HepG2 (cell line): ENCODE measurements around the gene TMEM156. TPM values are rescaled to one million over a fixed set of nuclear protein-coding genes. Genes with fewer than 3 reads are reported as not detected.

Source experiments
- ATAC-seq: fragments of 200-7000 bp; cut with Tn5 transposase; 3 replicates; pipeline ENCODE4 v1.9.1; 2020; ENCODE audit warnings: mild to moderate bottlenecking, moderate library complexity
- BruUV-seq: library from RNA; stranded (reverse); fragments of 400-500 nt; replicated peaks from 2 replicates; lab custom pipeline; 2021; lab: Mats Ljungman, UMichigan
- CTCF ChIA-PET: fragments of 300-600 bp; formaldehyde crosslinking; extraction: SDS; loops from one replicate; lab custom pipeline; 2021; ENCODE audit warnings: low total read pairs, inconsistent platforms, low intra/inter-chr PET ratio; lab: Yijun Ruan, JAX
- POLR2A ChIA-PET: fragments of 350-600 bp; sonication (Branson Sonifier 250); formaldehyde crosslinking; loops from one replicate; lab custom pipeline; 2020; ENCODE audit warnings: antibody characterized with exemption, inconsistent platforms; lab: Yijun Ruan, JAX
- DNase-seq: peaks from one replicate; pipeline ENCODE4 v3.0.0-alpha.2; 2015; ENCODE audit warnings: low spot score
- FAIRE-seq: peaks from 3 replicates; lab custom pipeline; 2011; peaks lifted over from hg19 to GRCh38; lab: Jason Lieb, UNC
- H2AFZ ChIP-seq: one replicate; pipeline ENCODE4 v1.6.1; 2011; ENCODE audit warnings: low read length, inconsistent platforms
- H3K27ac ChIP-seq: fragments of 300-600 bp; 3 replicates; pipeline ENCODE4 v1.8.0; 2011; ENCODE audit warnings: mixed run types, mild to moderate bottlenecking, mixed read lengths, low read length, inconsistent platforms; ENCODE audit not compliant: insufficient read depth; ENCODE audit errors: extremely low read length
- H3K27me3 ChIP-seq, 2 experiments: fragments of 200-600 bp in 1 of 2; 2 replicates in 1 of 2; 3 replicates in 1 of 2; pipeline versions ENCODE4 v1.6.0 to v1.8.0; 2011; ENCODE audit warnings: low read length in 2 of 2, mild to moderate bottlenecking in 2 of 2, moderate library complexity in 2 of 2, inconsistent platforms in 1 of 2; ENCODE audit not compliant: insufficient read depth in 2 of 2, control insufficient read depth in 1 of 2
- H3K36me3 ChIP-seq, 2 experiments: fragments of 200-600 bp in 1 of 2; replicated peaks in 1 of 2; 2 replicates in 1 of 2; 3 replicates in 1 of 2; pipeline versions ENCODE4 v1.5.1 to v1.8.0; 2011; ENCODE audit warnings: low read length in 2 of 2, inconsistent platforms in 1 of 2; ENCODE audit not compliant: insufficient read depth in 2 of 2, control insufficient read depth in 1 of 2
- H3K4me1 ChIP-seq: 2 replicates; pipeline ENCODE4 v1.5.1; 2012; ENCODE audit warnings: low read length, inconsistent platforms; ENCODE audit not compliant: insufficient read depth
- H3K4me2 ChIP-seq: 2 replicates; pipeline ENCODE4 v1.6.0; 2011; ENCODE audit warnings: low read depth, low read length, inconsistent platforms
- H3K4me3 ChIP-seq, 3 experiments: fragments of 200-600 bp in 1 of 3; sonication (generic), shearing (Covaris generic) in 1 of 3; replicated peaks in 1 of 3; 2 replicates each; pipeline ENCODE4 v1.5.1; 2011 to 2016; ENCODE audit warnings: low read length in 3 of 3, inconsistent platforms in 2 of 3, low read depth in 2 of 3, mild to moderate bottlenecking in 2 of 3, control low read depth in 1 of 3, mixed read lengths in 1 of 3; ENCODE audit not compliant: insufficient read depth in 1 of 3
- H3K79me2 ChIP-seq: one replicate; pipeline ENCODE4 v1.6.1; 2011; ENCODE audit warnings: low read length, inconsistent platforms; ENCODE audit not compliant: insufficient read depth
- H3K9ac ChIP-seq: 2 replicates; pipeline ENCODE4 v1.6.0; 2011; ENCODE audit warnings: mild to moderate bottlenecking, low read depth, low read length, inconsistent platforms; ENCODE audit not compliant: insufficient read depth
- H3K9me3 ChIP-seq: 2 replicates; pipeline ENCODE4 v1.5.1; 2012; ENCODE audit warnings: mild to moderate bottlenecking, low read length
- H4K20me1 ChIP-seq: 2 replicates; pipeline ENCODE4 v1.6.0; 2011; ENCODE audit warnings: inconsistent platforms, mild to moderate bottlenecking, low read length, moderate library complexity; ENCODE audit not compliant: insufficient read depth
- DNMT3B ChIP-seq: conservative IDR thresholded peaks from 2 replicates; pipeline ENCODE4 v1.6.1; 2016; ENCODE audit warnings: missing biosample characterization, control low read depth
- IRF2 ChIP-seq: IDR thresholded peaks from 2 replicates; pipeline ENCODE4 v1.6.1; 2018; ENCODE audit warnings: missing genetic modification reagents, missing compliant biosample characterization
- JARID2 ChIP-seq: sonication (generic); formaldehyde crosslinking; IDR thresholded peaks from 2 replicates; pipeline ENCODE4 v1.8.1; 2023; ENCODE audit warnings: missing genetic modification reagents, inconsistent platforms; ENCODE audit not compliant: insufficient replicate concordance
- PHF21A ChIP-seq: sonication (generic); formaldehyde crosslinking; IDR thresholded peaks from 2 replicates; pipeline ENCODE4 v1.5.0; 2020; ENCODE audit warnings: mild to moderate bottlenecking, missing genetic modification reagents
- RCOR2 ChIP-seq: IDR thresholded peaks from 2 replicates; pipeline ENCODE4 v1.6.1; 2016; ENCODE audit warnings: missing biosample characterization, missing genetic modification reagents
- SMARCE1 ChIP-seq: fragments of 450-650 bp; IDR thresholded peaks from 2 replicates; pipeline ENCODE4 v1.6.1; 2017; ENCODE audit warnings: borderline replicate concordance
- TBP ChIP-seq: sonication (generic); formaldehyde crosslinking; IDR thresholded peaks from 2 replicates; pipeline ENCODE4 v1.5.0; 2020; ENCODE audit warnings: missing genetic modification reagents
- TCF12 ChIP-seq, 2 experiments: fragments of 450-650 bp in 1 of 2; sonication (generic) in 1 of 2; formaldehyde crosslinking in 1 of 2; IDR thresholded peaks; 2 replicates each; pipeline versions ENCODE4 v1.6.1 to v1.8.0; 2017 to 2022; ENCODE audit warnings: antibody characterized with exemption in 1 of 2, mild to moderate bottlenecking in 1 of 2, missing genetic modification reagents in 1 of 2, moderate library complexity in 1 of 2
- ZMYM3 ChIP-seq: sonication (generic); formaldehyde crosslinking; IDR thresholded peaks from 2 replicates; pipeline ENCODE4 v1.5.1; 2020; ENCODE audit warnings: mild to moderate bottlenecking, missing genetic modification reagents
- ZNF253 ChIP-seq: sonication (generic); formaldehyde crosslinking; IDR thresholded peaks from 2 replicates; pipeline ENCODE4 v1.8.0; 2022; ENCODE audit warnings: mild to moderate bottlenecking, missing genetic modification reagents, borderline replicate concordance
- ZNF3 ChIP-seq: IDR thresholded peaks from 2 replicates; pipeline ENCODE4 v1.7.0; 2017; ENCODE audit warnings: inconsistent platforms
- ZNF33B ChIP-seq: sonication (generic); formaldehyde crosslinking; IDR thresholded peaks from 2 replicates; pipeline ENCODE4 v1.5.1; 2020; ENCODE audit warnings: mild to moderate bottlenecking, missing genetic modification reagents
- ZNF383 ChIP-seq: sonication (generic); formaldehyde crosslinking; IDR thresholded peaks from 2 replicates; pipeline ENCODE4 v1.4.0; 2020; ENCODE audit warnings: missing genetic modification reagents, mild to moderate bottlenecking, borderline replicate concordance
- WGBS: methylation state at CpG from one replicate; pipeline ENCODE4 v1.1.6; 2017; ENCODE audit warnings: low lambda C conversion rate; 5-methylcytosine and 5-hydroxymethylcytosine counted together
- in situ Hi-C: cut with HindIII; loops from 2 replicates; pipeline ENCODE4 v1.10.0; 2017; ENCODE audit warnings: low pct_unique_long_range_greater_than_20kb; ENCODE audit not compliant: extremely low pct_ligation_motif_present
- intact Hi-C: fragments of 100-400 bp; cut with micrococcal nuclease; formaldehyde crosslinking; loops from one replicate; pipeline ENCODE4 v1.10.0; 2022; ENCODE audit not compliant: unreplicated experiment
- polyA plus RNA-seq, 8 experiments: library from polyadenylated mRNA; depleted of rRNA in 3 of 8; stranded (reverse) in 7 of 8; unstranded in 1 of 8; fragments of >200 nt; fragmentation: Illumina TruSeq in 4 of 8; extraction: Trizol in 4 of 8; gene quantifications; 2 replicates each; pipeline versions ENCODE4 v1.2.1 to v1.2.3, GENCODE V29; 2011 to 2016; ENCODE audit warnings: low read depth in 4 of 8, missing spikeins in 1 of 8, mixed read lengths in 1 of 8; ENCODE audit not compliant: insufficient read depth in 1 of 8
- total RNA-seq, 5 experiments: library from RNA; depleted of rRNA; stranded (reverse); fragments of >200 nt; fragmentation: Illumina TruSeq; extraction: Trizol; gene quantifications; 2 replicates each; pipeline ENCODE4 v1.2.3, GENCODE V29; 2016; ENCODE audit warnings: low read depth in 1 of 5
- TF ChIP-seq, protein P1 (sequence below): sonication (generic); formaldehyde crosslinking; IDR thresholded peaks from 2 replicates; pipeline ENCODE4 v1.4.0; 2020; ENCODE audit warnings: missing genetic modification reagents
- TF ChIP-seq, protein P2 (sequence below), 2 experiments: sonication (generic) in 1 of 2; formaldehyde crosslinking in 1 of 2; IDR thresholded peaks; 2 replicates each; pipeline versions ENCODE4 v1.4.0 to v1.6.1; 2016 to 2020; ENCODE audit warnings: borderline replicate concordance in 1 of 2, low read depth in 1 of 2, mild to moderate bottlenecking in 1 of 2, missing genetic modification reagents in 1 of 2

The TMEM156 gene
- total and polyA plus RNA-seq, 2 of the 13 experiments (the other 11 are each of a cell fraction or from before 2014, with no cell fraction given) = 1.6 TPM; not detected in 1

DNA sequence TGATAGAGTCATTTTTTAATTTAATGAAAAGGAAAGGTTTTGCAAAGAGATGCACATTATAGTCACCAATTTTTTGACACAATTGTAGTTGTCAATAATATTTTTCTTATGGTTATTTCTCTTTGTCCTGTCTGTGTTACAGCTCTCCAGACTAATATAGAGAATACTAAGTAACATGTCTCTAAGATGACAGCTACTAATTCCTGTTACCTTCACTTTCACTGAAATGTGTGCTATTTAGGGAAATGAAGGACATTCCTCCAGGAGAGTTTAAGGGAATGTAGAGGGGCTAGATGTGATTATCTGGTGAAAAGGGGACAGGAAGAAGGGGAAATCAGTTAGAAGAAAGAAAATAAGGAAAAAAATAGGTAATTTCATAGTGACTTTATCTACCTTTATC is 31.2 kb upstream of the TMEM156 start:
- Histone ChIP-seq H3K27me3 (no peaks in the 10 kb centered on the region), H2AFZ (no peak overlapping the region), H3K4me2 (no peak overlapping the region), H3K4me3 (no peak overlapping the region), H3K36me3 (no peaks in the 10 kb centered on the region; a peak in 1 of 5 replicates), H3K9ac (no peak overlapping the region), H3K27ac (no peak overlapping the region), H4K20me1 (no peaks in the 10 kb centered on the region), H3K4me1 (peaks cover 13% of the 10 kb centered on the region), H3K9me3 (no peaks in the 10 kb centered on the region), H3K79me2 (peaks cover 22% of the 10 kb centered on the region)
- DNase-seq (no peak), ATAC-seq (no peak), FAIRE-seq (no peak)
- TF ChIP-seq PHF21A (CRISPR knock-in tag) (no peak), ZNF253 (CRISPR knock-in tag) (no peak), SMARCE1 (no peak), IRF2 (CRISPR knock-in tag) (no peak), ZNF383 (CRISPR knock-in tag) (no peak), ZNF3 (CRISPR knock-in tag) (no peak), ZMYM3 (CRISPR knock-in tag) (no peak), ZNF33B (CRISPR knock-in tag) (no peak), JARID2 (no peak), TCF12 (IDR thresholded peaks at IDR 0.05) (no peak), TCF12 (CRISPR knock-in tag; IDR thresholded peaks at IDR 0.05) (no peak)
- ChIA-PET POLR2A (no interaction called here), CTCF (no interaction called here)
- intact Hi-C loops = no loop called here
- no TSS peak for BruUV-seq
- in situ Hi-C loops = no loop called here

DNA sequence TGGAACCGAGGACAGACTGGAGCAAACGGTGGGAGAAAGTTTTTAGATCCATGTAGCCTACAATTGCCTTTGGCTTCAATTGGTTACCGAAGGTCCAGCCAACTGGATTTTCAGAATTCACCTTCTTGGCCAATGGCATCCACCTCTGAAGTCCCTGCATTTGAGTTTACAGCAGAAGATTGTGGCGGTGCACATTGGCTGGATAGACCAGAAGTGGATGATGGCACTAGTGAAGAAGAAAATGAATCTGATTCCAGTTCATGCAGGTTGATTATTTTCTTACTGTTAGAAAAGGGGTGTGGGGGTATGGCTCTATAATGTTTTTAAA is 30.5 kb upstream of the TMEM156 start:
- BruUV-seq = no TSS peak
- FAIRE-seq (no peak), ATAC-seq (no peak), DNase-seq (no peak)
- in situ Hi-C loops = no loop called here
- Histone ChIP-seq H4K20me1 (no peaks in the 10 kb centered on the region), H3K9ac (no peak overlapping the region), H2AFZ (no peak overlapping the region), H3K79me2 (peaks cover 24% of the 10 kb centered on the region), H3K27ac (no peak overlapping the region), H3K4me1 (peaks cover 13% of the 10 kb centered on the region), H3K36me3 (no peaks in the 10 kb centered on the region; a peak in 1 of 5 replicates), H3K4me2 (no peak overlapping the region), H3K4me3 (no peak overlapping the region), H3K9me3 (no peaks in the 10 kb centered on the region), H3K27me3 (no peaks in the 10 kb centered on the region)
- no peak for TF ChIP-seq TBP (CRISPR knock-in tag)
- TF ChIP-seq, protein P1, sequence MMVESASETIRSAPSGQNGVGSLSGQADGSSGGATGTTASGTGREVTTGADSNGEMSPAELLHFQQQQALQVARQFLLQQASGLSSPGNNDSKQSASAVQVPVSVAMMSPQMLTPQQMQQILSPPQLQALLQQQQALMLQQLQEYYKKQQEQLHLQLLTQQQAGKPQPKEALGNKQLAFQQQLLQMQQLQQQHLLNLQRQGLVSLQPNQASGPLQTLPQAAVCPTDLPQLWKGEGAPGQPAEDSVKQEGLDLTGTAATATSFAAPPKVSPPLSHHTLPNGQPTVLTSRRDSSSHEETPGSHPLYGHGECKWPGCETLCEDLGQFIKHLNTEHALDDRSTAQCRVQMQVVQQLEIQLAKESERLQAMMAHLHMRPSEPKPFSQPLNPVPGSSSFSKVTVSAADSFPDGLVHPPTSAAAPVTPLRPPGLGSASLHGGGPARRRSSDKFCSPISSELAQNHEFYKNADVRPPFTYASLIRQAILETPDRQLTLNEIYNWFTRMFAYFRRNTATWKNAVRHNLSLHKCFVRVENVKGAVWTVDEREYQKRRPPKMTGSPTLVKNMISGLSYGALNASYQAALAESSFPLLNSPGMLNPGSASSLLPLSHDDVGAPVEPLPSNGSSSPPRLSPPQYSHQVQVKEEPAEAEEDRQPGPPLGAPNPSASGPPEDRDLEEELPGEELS (CRISPR knock-in tag) = no peak
- TF ChIP-seq, protein P2, sequence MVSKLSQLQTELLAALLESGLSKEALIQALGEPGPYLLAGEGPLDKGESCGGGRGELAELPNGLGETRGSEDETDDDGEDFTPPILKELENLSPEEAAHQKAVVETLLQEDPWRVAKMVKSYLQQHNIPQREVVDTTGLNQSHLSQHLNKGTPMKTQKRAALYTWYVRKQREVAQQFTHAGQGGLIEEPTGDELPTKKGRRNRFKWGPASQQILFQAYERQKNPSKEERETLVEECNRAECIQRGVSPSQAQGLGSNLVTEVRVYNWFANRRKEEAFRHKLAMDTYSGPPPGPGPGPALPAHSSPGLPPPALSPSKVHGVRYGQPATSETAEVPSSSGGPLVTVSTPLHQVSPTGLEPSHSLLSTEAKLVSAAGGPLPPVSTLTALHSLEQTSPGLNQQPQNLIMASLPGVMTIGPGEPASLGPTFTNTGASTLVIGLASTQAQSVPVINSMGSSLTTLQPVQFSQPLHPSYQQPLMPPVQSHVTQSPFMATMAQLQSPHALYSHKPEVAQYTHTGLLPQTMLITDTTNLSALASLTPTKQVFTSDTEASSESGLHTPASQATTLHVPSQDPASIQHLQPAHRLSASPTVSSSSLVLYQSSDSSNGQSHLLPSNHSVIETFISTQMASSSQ (IDR thresholded peaks at IDR 0.05; ENCODE audit: low read depth) = no peak
- TF ChIP-seq, protein P2 (CRISPR knock-in tag; IDR thresholded peaks at IDR 0.05; ENCODE audit: borderline replicate concordance) = no peak
- TF ChIP-seq RCOR2 (CRISPR knock-in tag) = no peak
- TF ChIP-seq DNMT3B (CRISPR knock-in tag) = no peak
- ChIA-PET CTCF (no interaction called here), POLR2A (no interaction called here)
- intact Hi-C loops = no loop called here
- WGBS = 99% methylated on average over 4 of the region's 4 CpGs
